Left lung (tissue), 10 donors: ENCODE measurements around the gene RTTN. TPM values are rescaled to one million over a fixed set of nuclear protein-coding genes. Genes with fewer than 3 reads are reported as not detected.

ENCODE experiments used
- ATAC-seq: fragments of 200-7000 bp; cut with Tn5 transposase; one replicate; pipeline ENCODE4 v1.9.1; 2020; ENCODE audit warnings: moderate library complexity
- DNase-seq, 4 donors: peaks; one replicate each; pipeline ENCODE4 v3.0.0-alpha.2; 2013 to 2020
- H3K27ac ChIP-seq, 2 donors: fragments of 200-600 bp; sonication (generic) in 1 of 2; one replicate each; pipeline versions ENCODE4 v1.5.0 to v1.8.0; 2020 to 2021
- H3K27me3 ChIP-seq, 2 donors: fragments of 200-600 bp; sonication (generic) in 1 of 2; one replicate each; pipeline versions ENCODE4 v1.5.0 to v1.8.0; 2020 to 2021
- H3K36me3 ChIP-seq, 2 donors: fragments of 200-600 bp; sonication (generic) in 1 of 2; one replicate each; pipeline versions ENCODE4 v1.5.0 to v1.8.0; 2020 to 2021
- H3K4me1 ChIP-seq, 2 donors: fragments of 200-600 bp; one replicate each; pipeline ENCODE4 v1.8.0; 2021
- H3K4me3 ChIP-seq, 2 donors: fragments of 200-600 bp; sonication (generic) in 1 of 2; one replicate each; pipeline versions ENCODE4 v1.5.0 to v1.8.0; 2020 to 2021; ENCODE audit warnings: mild to moderate bottlenecking in 1 of 2
- H3K9me3 ChIP-seq, 2 donors: fragments of 200-600 bp; sonication (generic) in 1 of 2; one replicate each; pipeline versions ENCODE4 v1.5.0 to v1.8.0; 2020 to 2021
- CTCF ChIP-seq, 2 donors: fragments of 200-600 bp; sonication (generic) in 1 of 2; IDR thresholded peaks; one replicate each; pipeline versions ENCODE4 v1.5.0 to v1.8.0; 2021; ENCODE audit warnings: antibody characterized with exemption in 2 of 2
- intact Hi-C, 2 donors: fragments of 100-400 bp; cut with DNase I; formaldehyde crosslinking; loops; one replicate each; pipeline versions ENCODE4 v1.11.2 to v1.14.2; 2022
- polyA plus RNA-seq, 6 donors: library from polyadenylated mRNA; unstranded; fragments of 120-200 nt; gene quantifications; one replicate each; pipeline ENCODE4 v1.2.1, GENCODE V29; 2013; ENCODE audit not compliant: insufficient read length in 6 of 6
- total RNA-seq, 2 donors: library from RNA; stranded (reverse); fragmentation: NEBNext Ultra II Directional; extraction: Animal tissue kit (Norgen Biotek cat#: 25700); gene quantifications; one replicate each; pipeline ENCODE4 v1.2.1, GENCODE V29; 2021
- donor health status: DM: no; HTN: yes; CAD: no.
- donor health status: DM: no; HTN: no; CAD: no.

RTTN gene
- total and polyA plus RNA-seq, 8 donors = 9.8 to 25.4 (median 21.1) TPM

- Histone ChIP-seq H3K36me3 (peaks cover 0 to 6% of the 10 kb centered on the region in 2 donors), H3K27me3 (no peaks in the 10 kb centered on the region), H3K4me1 (no peaks in the 10 kb centered on the region), H3K9me3 (peaks cover 0 to 2% of the 10 kb centered on the region in 2 donors), H3K27ac (no peak overlapping the region), H3K4me3 (no peak overlapping the region)
- intact Hi-C loops = no loop called here
- ATAC-seq (no peak), DNase-seq (no peak)
- TF ChIP-seq CTCF (IDR thresholded peaks at IDR 0.05) = no peak
Observed at GRCh38 chr18:70124139-70124538, 81.3 kb downstream of the RTTN start.

GRCh38 chr18:70121842-70122241 lies 83.6 kb downstream of the RTTN start:
- peaks cover 0 to 6% of the 10 kb centered on the region in 2 donors for H3K9me3 ChIP-seq
- no peaks in the 10 kb centered on the region for H3K27me3 ChIP-seq
- no peak overlapping the region for H3K4me3 ChIP-seq
- no peak for ATAC-seq
- TF ChIP-seq CTCF (IDR thresholded peaks at IDR 0.05) = no peak
- no peak overlapping the region for H3K27ac ChIP-seq
- H3K4me1 ChIP-seq = no peaks in the 10 kb centered on the region
- no peak for DNase-seq
- peaks cover 0 to 5% of the 10 kb centered on the region in 2 donors for H3K36me3 ChIP-seq
- intact Hi-C loops = no loop called here

- H3K27me3 ChIP-seq = no peaks in the 10 kb centered on the region
- intact Hi-C loops = no loop called here
- H3K9me3 ChIP-seq = peaks cover 0 to 6% of the 10 kb centered on the region in 2 donors
- no peak for TF ChIP-seq CTCF (IDR thresholded peaks at IDR 0.05)
- H3K27ac ChIP-seq = no peak overlapping the region
- H3K4me3 ChIP-seq = no peak overlapping the region
- peaks cover 0 to 11% of the 10 kb centered on the region in 2 donors for H3K36me3 ChIP-seq
- ATAC-seq = no peak
- H3K4me1 ChIP-seq = no peaks in the 10 kb centered on the region
- peak in 1 of 4 donors; percentile 1 for DNase-seq
Observed at GRCh38 chr18:70116949-70117348, 88.5 kb downstream of the RTTN start.

- peaks cover 0 to 34% of the 10 kb centered on the region in 2 donors for H3K36me3 ChIP-seq
Observed at GRCh38 chr18:70113511-70113910, 92.0 kb downstream of the RTTN start.

GRCh38 chr18:70110678-70111077 lies 94.8 kb downstream of the RTTN start:
- Histone ChIP-seq H3K36me3 (peaks cover 0 to 53% of the 10 kb centered on the region in 2 donors), H3K27me3 (no peaks in the 10 kb centered on the region), H3K4me1 (no peaks in the 10 kb centered on the region), H3K4me3 (no peak overlapping the region), H3K27ac (no peak overlapping the region), H3K9me3 (no peaks in the 10 kb centered on the region)
- no peak for ATAC-seq
- intact Hi-C loops = no loop called here
- TF ChIP-seq CTCF (IDR thresholded peaks at IDR 0.05) = no peak
- DNase-seq = no peak

More at GRCh38 chr18:70113511-70113910, 92.0 kb downstream of the RTTN start:
- H3K27me3 ChIP-seq = no peaks in the 10 kb centered on the region
- ATAC-seq = no peak
- H3K27ac ChIP-seq = no peak overlapping the region
- H3K4me3 ChIP-seq = no peak overlapping the region
- TF ChIP-seq CTCF (IDR thresholded peaks at IDR 0.05) = no peak
- intact Hi-C loops = no loop called here
- H3K4me1 ChIP-seq = no peaks in the 10 kb centered on the region
- no peak for DNase-seq
- peaks cover 0 to 1% of the 10 kb centered on the region in 2 donors for H3K9me3 ChIP-seq
